Ascending aorta (tissue), 2 donors: ENCODE data around the gene NRXN3. TPM values are rescaled to one million over a fixed set of nuclear protein-coding genes. Genes with fewer than 3 reads are reported as not detected.

Experiments used
- DNase-seq, 2 donors: peaks; one replicate each; pipeline ENCODE4 v3.0.0-alpha.2; 2019; ENCODE audit warnings: low spot score in 2 of 2
- H3K27ac ChIP-seq, 2 donors: fragments of 200-600 bp; sonication (generic); one replicate each; pipeline ENCODE4 v1.5.1; 2016 to 2017; ENCODE audit warnings: mild to moderate bottlenecking in 1 of 2
- H3K27me3 ChIP-seq: fragments of 200-600 bp; sonication (generic); one replicate; pipeline ENCODE4 v1.5.1; 2017
- H3K36me3 ChIP-seq, 2 donors: fragments of 200-600 bp; sonication (generic); one replicate each; pipeline ENCODE4 v1.5.1; 2016
- H3K4me1 ChIP-seq, 2 donors: fragments of 200-600 bp; sonication (generic); one replicate each; pipeline ENCODE4 v1.5.1; 2016 to 2017; ENCODE audit warnings: mild to moderate bottlenecking in 1 of 2
- H3K4me3 ChIP-seq, 2 donors: fragments of 200-600 bp; sonication (generic); one replicate each; pipeline ENCODE4 v1.5.1; 2016 to 2017; ENCODE audit warnings: mild to moderate bottlenecking in 1 of 2
- H3K9me3 ChIP-seq, 2 donors: fragments of 200-600 bp; sonication (generic); one replicate each; pipeline ENCODE4 v1.5.1; 2016
- CTCF ChIP-seq, 3 experiments: fragments of 200-600 bp in 2 of 3; fragments of 450-650 bp in 1 of 3; sonication (generic) in 2 of 3; IDR thresholded peaks; one replicate each; pipeline ENCODE4 v1.5.1; 2016 to 2019; ENCODE audit warnings: antibody characterized with exemption in 3 of 3, mild to moderate bottlenecking in 1 of 3, moderate library complexity in 1 of 3
- intact Hi-C: fragments of 100-400 bp; cut with DNase I; formaldehyde crosslinking; loops from one replicate; pipeline ENCODE4 v1.15.1; 2023
- total RNA-seq: library from RNA; depleted of rRNA; stranded (reverse); fragments of >200 nt; gene quantifications from one replicate; pipeline ENCODE4 v1.1.0, GENCODE V29; 2016

NRXN3 gene
- total RNA-seq, 1 donor from 2014 or later, result 21.0 TPM

DNA sequence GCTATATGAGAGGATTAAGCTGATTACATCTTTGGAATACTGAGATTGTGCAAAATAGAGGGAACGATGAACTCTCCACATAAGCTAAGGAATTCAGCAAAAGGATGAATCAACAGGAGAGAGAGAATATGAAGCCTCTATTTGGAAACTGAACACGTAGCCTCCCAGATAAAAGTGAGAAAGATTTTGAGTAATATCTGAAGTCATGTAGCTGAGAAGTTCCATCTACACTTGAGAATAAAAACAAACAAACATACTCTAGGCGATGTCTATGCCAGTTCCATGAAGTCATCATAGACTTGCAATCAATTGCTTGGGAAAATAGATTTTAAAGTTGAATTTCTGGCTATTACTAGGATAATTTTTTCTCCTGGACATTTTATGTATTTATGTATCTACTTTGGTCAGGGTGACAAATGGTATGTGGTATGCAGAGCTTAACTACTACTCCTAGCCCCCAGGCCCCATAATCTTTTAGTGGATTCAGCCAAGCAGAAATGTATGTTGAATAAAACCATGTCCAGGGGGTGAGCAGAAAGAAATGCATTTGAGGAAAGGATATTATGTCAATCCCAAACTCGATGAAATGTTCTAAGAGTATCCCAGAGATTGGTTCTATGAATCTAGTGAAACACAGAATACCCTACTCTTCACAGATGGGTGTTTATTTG is 1413.7 kb downstream of the NRXN3 start:
- Histone ChIP-seq H3K27ac (no peak overlapping the region), H3K27me3 (no peaks in the 10 kb centered on the region), H3K4me1 (peaks cover 0 to 20% of the 10 kb centered on the region in 2 donors), H3K36me3 (no peaks in the 10 kb centered on the region), H3K9me3 (no peaks in the 10 kb centered on the region), H3K4me3 (no peak overlapping the region)
- DNase-seq, result no peak
- intact Hi-C loops, result no loop called here
- no peak for TF ChIP-seq CTCF (IDR thresholded peaks at IDR 0.05)

DNA sequence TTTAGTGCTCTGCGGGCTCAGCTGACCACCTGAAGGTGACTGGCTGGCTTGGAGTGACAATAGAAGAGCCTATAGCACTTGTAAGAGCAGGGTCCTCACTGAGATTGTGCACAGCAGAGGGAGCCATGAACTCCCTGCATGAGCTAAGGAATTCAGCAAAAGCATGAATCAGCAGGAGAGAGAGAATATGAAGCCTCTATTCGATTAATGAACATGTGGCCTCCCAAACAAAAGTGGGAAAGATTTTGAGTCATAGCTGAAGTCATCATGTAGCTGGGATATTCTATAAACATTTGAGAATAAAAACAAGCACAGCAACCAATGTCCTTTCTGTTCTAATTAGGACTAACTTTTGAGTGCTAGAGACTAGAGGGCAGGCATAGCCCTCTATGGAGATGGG is 1414.5 kb downstream of the NRXN3 start:
- H3K36me3 ChIP-seq, result no peaks in the 10 kb centered on the region
- no peak overlapping the region for H3K4me3 ChIP-seq
- H3K27ac ChIP-seq, result no peak overlapping the region
- DNase-seq, result no peak
- peaks cover 0 to 21% of the 10 kb centered on the region in 2 donors for H3K4me1 ChIP-seq
- no peak for TF ChIP-seq CTCF (IDR thresholded peaks at IDR 0.05)
- intact Hi-C loops, result no loop called here
- H3K9me3 ChIP-seq, result no peaks in the 10 kb centered on the region
- H3K27me3 ChIP-seq, result no peaks in the 10 kb centered on the region

DNA sequence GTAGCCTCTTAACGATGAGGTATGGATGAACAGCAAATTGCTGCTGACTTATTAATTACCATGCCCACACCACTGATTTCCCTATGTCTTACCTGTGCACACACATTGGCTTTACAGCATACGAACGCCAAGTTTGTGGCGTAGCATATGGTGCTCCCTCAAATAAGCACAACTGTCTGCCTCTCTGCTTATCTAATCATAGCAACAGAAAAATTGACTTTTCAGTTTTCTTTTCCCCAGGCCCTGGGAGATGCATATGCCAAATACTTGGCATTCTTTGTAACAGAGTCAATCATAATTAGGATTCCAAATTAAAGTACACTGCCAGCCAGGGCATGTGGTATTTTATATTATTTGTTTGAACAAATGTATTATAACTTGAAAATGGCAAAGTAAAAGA is 1415.7 kb downstream of the NRXN3 start:
- no peaks in the 10 kb centered on the region for H3K36me3 ChIP-seq
- H3K4me3 ChIP-seq, result no peak overlapping the region
- H3K27me3 ChIP-seq, result no peaks in the 10 kb centered on the region
- no peak for DNase-seq
- no peak for TF ChIP-seq CTCF (IDR thresholded peaks at IDR 0.05)
- H3K4me1 ChIP-seq, result peaks cover 0 to 23% of the 10 kb centered on the region in 2 donors
- intact Hi-C loops, result no loop called here
- H3K9me3 ChIP-seq, result no peaks in the 10 kb centered on the region
- H3K27ac ChIP-seq, result no peak overlapping the region

DNA sequence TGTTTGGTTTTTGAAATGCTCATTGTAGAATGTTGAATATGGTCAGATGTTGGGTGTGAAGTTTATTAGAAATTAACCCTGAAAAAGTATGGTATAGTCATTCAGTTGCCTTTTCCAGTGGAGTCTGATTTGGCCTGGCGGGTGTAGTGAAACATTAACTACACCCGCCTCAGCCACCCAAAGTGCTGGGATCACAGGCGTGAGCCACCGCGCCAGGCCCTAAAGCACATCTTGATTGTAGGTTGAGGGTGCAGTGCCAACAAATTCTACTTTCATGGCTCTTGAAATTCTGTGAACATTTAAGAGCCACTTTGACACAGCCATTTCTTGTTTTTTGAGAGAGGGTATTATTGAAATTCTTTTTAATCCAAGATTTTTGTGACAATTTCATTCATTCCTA is 1416.2 kb downstream of the NRXN3 start:
- no peak for DNase-seq
- TF ChIP-seq CTCF (IDR thresholded peaks at IDR 0.05), result no peak
- Histone ChIP-seq H3K4me3 (no peak overlapping the region), H3K27ac (no peak overlapping the region), H3K9me3 (no peaks in the 10 kb centered on the region), H3K4me1 (peaks cover 0 to 23% of the 10 kb centered on the region in 2 donors), H3K27me3 (no peaks in the 10 kb centered on the region), H3K36me3 (no peaks in the 10 kb centered on the region)
- intact Hi-C loops, result no loop called here

DNA sequence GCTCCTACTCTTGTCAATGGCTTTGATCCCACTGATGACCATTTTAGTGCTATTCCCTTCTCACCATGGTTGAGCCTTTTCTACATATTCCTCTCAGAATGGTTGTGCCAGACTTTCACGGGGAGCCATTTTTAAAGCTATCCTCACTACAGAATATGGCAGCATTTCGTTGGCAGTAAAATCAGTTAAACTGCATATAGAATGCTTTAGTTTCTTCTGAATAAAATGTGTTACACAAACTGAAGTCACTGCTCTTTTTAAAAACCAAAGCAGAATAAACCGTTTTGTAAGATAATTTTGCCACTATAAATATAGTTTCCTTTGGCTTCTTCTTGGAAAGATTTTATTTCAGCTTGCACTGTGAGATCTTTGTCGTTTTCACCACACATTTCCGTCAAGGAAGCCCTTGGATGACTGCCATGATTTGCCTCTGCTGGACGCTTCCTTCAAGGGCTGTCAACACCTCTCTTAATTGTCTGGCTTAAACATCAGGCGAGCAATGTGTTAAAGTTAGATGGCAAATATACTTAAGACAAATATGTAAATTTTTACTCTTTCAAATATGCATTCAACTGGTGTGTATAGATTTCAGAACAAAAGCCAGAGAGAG is 1416.9 kb downstream of the NRXN3 start:
- no peaks in the 10 kb centered on the region for H3K27me3 ChIP-seq
- H3K4me1 ChIP-seq, result peaks cover 0 to 23% of the 10 kb centered on the region in 2 donors
- TF ChIP-seq CTCF (IDR thresholded peaks at IDR 0.05), result no peak
- no peak overlapping the region for H3K4me3 ChIP-seq
- no peaks in the 10 kb centered on the region for H3K36me3 ChIP-seq
- H3K27ac ChIP-seq, result no peak overlapping the region
- H3K9me3 ChIP-seq, result no peaks in the 10 kb centered on the region
- intact Hi-C loops, result no loop called here
- no peak for DNase-seq
